GM18526 (cell line): ENCODE data around the gene KANSL1.

Experiments
- POLR2A ChIP-seq: IDR thresholded peaks from 3 replicates; pipeline ENCODE4 v1.6.1; 2011; ENCODE audit not compliant: insufficient read length; ENCODE audit errors: extremely low read depth

KANSL1 gene

DNA sequence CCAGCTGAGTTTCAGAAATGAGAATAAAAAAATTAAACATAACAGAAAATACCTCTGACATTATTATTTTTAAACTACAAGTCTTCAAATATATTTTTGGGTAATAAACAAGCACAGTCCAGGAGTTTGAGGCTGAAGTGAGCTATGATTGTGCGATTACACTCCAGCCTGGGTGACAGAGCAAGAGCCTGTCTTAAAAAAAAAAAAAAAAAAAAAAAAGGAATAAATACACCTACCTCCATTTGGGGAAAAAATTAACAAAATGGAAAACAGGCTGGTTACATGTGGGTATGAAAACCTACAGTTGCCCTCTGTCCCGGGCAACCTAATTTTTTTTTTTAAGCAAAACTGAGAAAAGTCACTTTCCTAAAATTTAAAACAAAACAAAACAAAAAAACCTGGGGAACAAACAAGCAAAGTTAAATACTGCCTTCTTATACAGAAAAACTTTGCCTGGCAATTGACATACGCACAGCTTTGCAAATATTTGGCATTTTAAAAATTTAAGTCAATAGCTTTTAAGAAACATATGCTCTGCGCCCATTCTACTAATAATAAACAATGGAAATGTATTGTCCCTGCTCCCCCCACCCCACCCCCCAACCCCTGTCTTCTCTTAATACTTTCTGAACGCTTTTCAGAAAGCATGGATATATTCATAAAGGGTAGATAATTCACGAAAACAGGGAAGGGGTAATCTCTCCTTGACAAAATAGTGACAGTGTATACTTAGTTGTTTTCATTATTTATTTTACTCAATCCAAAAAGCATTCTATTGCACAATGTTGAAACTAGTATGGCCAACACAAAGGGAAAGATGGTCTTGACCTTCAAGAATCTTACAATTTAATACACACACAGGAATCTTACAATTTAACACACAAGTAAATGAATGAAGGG lies 112.9 kb downstream of the KANSL1 start:
- TF ChIP-seq POLR2A = no peak

DNA sequence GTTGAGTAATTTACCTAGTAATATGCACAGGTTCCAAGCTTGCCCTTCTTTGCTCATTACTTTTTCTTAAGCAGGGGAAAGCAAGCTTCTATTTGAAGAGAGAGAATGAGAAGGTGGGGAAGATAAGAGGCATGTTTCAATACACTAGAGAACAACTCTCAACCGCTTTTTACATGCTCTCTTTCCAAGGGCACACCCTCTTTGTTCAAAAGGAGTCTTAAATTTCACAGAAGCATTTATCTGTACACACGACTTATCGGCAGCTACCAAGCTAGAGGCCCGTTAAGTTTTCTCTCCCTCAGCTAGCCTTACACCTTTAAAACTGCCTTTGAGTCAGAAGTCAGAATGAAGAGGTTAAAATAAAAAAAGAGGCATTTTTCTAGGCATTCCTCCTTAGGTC lies 114.6 kb downstream of the KANSL1 start:
- TF ChIP-seq POLR2A = no peak

DNA sequence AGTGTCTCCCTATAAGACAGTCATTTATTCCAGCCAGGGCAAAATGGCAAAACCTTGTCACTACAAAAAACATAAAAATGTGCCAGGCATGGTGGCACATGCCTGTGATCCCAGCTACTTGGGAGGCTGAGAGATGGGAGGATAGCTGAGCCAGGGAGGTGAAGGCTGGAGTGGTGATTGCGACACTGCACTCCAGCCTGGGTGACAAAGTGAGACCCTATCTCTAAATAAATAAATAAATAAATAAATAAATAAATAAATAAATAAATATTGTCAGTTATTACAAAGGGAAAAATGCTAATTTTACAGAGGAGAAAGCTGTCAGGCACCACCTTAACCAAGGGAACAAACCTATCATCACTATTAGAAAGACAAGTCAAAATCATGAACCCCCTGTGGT lies 118.7 kb downstream of the KANSL1 start:
- TF ChIP-seq POLR2A = no peak

DNA sequence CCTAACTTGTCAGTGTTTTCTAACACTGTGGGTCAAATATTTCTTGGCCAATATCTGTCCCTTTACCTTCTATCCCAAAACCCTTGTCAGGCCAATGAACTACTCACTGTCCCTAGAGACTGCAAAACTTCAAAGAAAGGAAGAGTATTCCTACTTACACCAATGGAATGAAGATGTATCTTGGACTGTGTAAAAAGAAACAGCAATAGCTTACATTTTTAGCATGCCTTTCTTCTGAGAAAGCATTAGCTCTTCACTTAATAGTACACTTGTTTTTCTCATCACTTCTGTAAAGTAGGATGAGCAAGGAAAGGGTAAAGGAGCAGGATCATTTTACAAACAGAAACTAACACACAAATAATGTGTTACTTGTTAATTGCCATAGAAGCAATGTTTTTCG lies 120.2 kb downstream of the KANSL1 start:
- TF ChIP-seq POLR2A = no peak

DNA sequence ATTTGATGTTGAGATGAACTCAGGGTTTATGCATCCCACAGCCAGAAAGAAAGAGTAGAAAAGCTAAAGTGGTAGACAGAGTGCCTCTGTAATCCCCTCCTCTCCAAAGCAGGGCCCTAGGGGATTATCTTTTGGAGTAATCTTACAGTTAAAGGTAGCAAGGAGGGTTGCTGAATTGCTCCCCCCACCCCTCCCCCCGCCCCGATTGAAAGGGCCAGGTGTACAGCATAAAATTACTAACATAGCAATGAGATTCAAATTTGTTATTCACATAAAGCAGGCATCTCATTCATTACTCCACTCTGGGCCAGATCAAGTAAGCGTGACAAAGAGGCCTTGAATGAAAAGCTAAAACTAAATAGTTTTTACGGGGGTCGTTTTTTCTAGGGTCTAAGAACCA lies 121.4 kb downstream of the KANSL1 start:
- no peak for TF ChIP-seq POLR2A

DNA sequence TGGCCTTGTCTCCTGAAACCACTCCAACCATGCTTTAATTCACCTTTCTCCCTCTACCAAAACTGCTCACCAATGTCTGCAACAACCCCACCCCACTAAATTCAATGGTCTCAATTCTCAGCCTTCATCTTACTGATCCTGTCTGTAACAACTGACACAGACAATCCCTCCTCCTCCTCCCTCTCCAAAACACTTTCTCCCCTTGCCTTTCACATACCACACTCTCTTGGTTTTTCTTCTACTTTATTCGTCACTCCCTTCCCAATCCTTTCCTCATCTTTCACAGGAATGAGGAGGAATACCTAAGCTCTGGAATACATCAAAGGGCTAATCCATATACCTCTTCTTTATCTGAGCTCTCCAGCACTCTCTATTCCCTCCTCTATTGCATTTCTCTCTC lies 128.8 kb downstream of the KANSL1 start:
- TF ChIP-seq POLR2A = no peak

DNA sequence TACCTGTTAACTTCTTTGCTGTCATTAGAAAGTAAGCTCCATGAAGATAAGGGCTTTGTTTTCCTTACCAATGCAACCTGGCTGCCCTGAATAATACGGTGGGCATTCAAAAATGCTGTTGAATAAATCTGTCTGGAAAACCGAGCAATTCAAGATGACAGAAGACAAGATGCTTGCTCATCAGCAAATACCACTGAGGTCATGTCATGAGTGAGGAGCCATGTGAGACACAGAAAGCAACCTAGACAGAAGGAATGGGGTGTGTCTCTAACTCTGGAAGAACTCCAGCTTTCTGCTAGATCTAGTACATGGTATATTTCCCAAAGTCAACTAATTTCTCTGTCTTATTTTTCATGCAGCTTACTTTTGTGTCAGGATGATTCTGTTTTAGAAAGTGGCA lies 130.0 kb downstream of the KANSL1 start:
- no peak for TF ChIP-seq POLR2A

DNA sequence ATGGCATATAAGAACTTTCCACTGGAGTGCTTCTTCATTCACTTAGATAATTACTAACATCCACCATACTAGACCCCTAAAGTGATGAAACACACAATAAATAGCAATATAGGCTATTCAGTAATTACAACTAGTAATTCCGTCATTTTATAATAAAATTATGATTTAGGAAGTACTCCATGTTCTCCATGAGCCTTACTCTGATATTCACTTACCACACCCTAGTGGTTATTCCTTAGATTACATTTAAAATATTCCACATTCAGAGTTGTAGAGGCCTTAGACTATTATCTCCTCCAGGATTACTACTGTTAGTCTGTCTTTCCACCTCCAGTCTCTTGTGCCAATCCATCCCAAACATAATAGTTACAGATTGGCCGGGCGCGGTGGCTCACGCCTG lies 131.8 kb downstream of the KANSL1 start:
- no peak for TF ChIP-seq POLR2A

DNA sequence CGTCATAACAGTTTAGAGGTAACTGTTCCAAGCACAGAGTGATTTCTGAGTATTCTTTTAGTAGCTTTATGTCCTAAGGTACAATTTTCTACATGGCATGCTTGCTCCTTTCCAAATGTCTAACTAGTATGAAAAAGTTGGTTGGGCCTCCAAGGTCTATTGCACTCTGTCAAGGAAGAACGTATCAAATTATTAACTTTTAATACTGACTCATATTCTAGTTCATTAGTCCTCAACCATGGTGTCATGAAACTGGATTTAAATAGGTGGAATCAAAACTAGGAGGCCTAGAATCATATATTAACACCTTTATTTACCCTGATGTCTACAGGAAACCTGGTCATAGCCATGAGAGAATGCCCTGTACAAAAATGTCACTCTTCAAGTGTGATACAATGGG lies 132.8 kb downstream of the KANSL1 start:
- TF ChIP-seq POLR2A = no peak

DNA sequence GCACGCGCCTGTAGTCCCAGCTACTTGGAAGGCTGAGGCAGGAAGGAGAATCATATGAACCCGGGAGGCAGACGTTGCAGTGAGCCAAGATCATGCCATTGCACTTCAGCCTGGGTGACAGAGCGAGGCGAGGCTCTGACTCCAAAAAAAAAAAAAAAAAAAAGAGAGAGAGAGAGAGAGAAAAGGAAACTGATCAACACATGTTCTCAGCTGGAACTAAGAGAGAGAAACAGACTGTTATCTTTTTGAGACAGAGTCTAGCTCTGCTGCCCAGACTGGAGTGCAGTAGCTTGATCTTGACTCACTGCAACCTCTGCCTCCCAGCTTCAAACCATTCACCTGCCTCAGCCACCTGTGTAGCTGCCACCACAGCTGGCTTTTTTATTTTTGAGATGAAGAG lies 133.7 kb downstream of the KANSL1 start:
- TF ChIP-seq POLR2A = no peak

DNA sequence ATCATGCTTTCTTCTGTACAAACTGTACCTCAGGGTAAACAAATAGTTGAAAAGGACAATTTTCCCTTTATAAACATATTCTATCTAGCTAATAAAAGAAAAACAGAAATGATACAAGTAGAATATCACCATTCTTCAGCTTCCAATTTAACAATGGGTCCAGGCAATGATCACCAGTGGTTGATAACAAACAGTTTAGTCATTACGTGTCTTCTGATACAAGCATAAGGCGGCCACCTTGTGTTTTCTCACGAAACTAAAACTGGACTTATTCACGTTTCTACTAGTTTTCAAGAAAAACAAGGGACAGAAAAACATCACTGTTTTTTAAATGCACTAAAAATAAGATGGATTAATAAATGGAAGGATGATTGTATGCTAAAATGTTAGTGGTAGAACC lies 135.9 kb downstream of the KANSL1 start:
- no peak for TF ChIP-seq POLR2A

DNA sequence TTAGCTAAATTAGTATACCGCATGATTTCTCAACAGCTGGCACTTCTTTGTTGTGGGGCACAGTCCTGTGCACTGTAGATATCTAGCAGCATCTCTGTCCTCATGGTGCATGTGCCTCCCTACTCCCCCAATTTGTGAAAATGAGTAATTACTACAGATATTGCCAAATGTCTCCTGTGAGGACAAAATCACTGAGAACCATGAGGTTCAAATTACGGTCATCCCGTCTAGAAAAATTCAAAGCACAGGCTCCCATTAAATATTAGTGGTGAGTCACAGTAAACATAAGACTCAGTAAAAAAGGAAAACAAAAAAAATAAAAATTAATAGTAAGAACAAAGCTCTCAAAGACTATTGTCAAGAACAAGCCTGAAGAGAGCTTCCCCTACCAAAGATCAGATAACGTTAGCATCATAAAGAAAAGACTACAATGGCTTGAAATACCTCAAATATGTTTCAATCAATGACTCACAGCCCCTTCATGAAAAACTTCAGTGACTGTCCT lies 136.4 kb downstream of the KANSL1 start:
- no peak for TF ChIP-seq POLR2A

DNA sequence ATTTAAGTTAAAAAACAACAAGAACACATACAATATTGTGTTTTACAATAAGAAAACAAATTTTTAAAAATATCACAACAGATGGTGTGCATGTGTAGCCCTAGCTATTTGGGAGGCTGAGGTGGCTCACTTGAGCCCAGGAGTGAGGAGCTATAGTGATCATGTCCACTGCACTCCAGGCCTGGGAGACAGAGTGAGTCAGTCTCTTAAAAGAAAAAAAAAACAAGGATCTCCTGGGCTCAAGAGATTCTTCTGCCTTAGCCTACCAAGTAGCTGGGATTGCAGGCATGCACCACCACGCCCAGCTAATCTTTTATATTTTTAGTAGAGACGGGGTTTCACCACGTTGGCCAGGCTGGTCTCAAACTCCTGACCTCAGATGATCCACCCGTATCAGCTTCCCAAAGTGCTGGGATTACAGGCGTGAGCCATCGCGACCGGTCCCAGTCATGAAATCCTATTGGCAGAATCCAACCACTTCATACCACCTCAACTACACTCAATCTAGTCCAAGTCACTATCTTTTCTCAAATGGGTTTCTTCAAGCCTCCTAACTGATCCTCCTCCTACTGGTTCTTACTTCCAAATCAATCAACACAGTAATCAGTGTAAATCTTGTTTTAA lies 139.2 kb downstream of the KANSL1 start:
- TF ChIP-seq POLR2A = no peak

DNA sequence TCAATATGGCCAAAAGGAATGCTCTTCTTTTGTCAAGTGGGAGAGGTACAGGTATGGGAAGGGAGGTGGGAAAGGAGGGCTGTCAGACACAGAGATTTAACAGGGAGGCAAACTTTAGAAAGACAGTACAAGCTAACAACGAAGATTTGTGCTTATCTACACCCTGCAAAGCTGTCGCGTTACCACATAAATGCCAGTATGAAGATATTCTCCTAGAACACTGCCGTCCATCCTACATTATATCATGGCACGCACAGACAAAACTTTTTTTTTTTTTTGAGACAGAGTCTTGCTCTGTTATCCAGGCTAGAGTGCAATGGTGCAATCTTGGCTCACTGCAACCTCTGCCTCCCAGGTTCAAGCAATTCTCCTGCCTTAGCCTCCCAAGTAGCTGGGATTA lies 143.6 kb downstream of the KANSL1 start:
- no peak for TF ChIP-seq POLR2A

DNA sequence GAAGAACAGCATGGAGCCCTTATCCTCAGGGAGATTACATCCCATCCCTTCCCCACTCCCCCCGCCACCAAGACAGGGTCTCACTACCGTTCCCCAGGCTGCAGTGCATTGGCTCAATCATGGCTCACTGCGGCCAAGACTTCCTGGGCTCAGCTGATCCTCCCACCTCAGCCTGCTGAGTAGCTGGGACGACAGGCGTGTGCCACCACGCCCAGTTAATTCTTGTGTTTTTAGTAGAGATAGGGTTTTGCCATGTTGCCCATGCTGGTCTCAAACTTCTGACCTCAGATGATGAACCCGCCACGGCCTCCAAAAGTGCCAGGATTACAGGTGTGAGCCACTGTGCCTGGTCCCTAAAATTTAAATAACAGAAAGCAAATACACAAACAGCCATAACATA lies 145.4 kb downstream of the KANSL1 start:
- TF ChIP-seq POLR2A = no peak

DNA sequence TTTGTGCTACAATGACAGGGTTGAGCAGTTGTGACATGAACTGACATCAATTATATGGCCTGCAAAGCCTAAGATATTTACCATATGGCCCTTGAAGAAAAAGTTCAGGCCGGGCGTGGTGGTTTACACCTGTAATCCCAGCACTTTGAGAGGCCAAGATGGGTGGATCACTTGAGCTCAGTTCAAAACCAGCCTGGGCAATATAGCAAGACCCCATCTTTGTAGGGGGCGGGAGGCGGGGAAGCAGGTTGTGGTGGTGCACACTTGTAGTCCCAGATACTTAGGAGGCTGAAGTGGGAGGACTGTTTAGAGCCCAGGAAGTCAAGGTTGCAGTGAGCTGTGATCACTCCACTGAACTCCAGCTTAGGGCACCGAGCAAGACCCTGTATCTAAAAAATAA lies 145.8 kb downstream of the KANSL1 start:
- no peak for TF ChIP-seq POLR2A
